Progenitor cell of endocrine pancreas (in vitro differentiated cells): ENCODE measurements around the gene YJU2. TPM values are rescaled to one million over a fixed set of nuclear protein-coding genes. Genes with fewer than 3 reads are reported as not detected.
A peak's percentile ranks its signal among the peaks of the same experiment; 100 is the strongest.

ENCODE experiments used
- DNase-seq: peaks from one replicate; pipeline ENCODE4 v3.0.0; 2021; ENCODE audit warnings: low spot score; ENCODE audit not compliant: unreplicated experiment
- H3K27ac Mint-ChIP-seq: 2 replicates; pipeline ENCODE4 v1.8.0; 2021; ENCODE audit warnings: mild to moderate bottlenecking, moderate library complexity, mixed read lengths
- H3K27me3 Mint-ChIP-seq: 2 replicates; pipeline ENCODE4 v1.8.0; 2021; ENCODE audit warnings: mixed read lengths
- H3K36me3 Mint-ChIP-seq: 2 replicates; pipeline ENCODE4 v1.8.0; 2022; ENCODE audit warnings: mixed read lengths; ENCODE audit not compliant: insufficient read depth
- H3K4me1 Mint-ChIP-seq: 2 replicates; pipeline ENCODE4 v1.8.0; 2021; ENCODE audit warnings: low read depth, mixed read lengths
- H3K4me3 Mint-ChIP-seq: 2 replicates; pipeline ENCODE4 v1.8.0; 2021; ENCODE audit warnings: low read depth, mild to moderate bottlenecking, moderate library complexity, mixed read lengths
- H3K9me3 Mint-ChIP-seq: 2 replicates; pipeline ENCODE4 v1.8.0; 2021; ENCODE audit warnings: low read depth, mixed read lengths
- total RNA-seq: library from RNA; stranded (reverse); gene quantifications from 2 replicates; pipeline ENCODE4 v1.2.1, GENCODE V29; 2021
- TF ChIP-seq, protein P1 (sequence below): fragments of 200-600 bp; sonication (generic); IDR thresholded peaks from one replicate; pipeline ENCODE4 v1.5.0; 2021; ENCODE audit warnings: antibody characterized with exemption, mild to moderate bottlenecking; ENCODE audit not compliant: unreplicated experiment

The YJU2 gene
- total RNA-seq, 1 donor from 2014 or later, result 23.9 TPM

GRCh38 chr19:4264812-4265211 lies 17.9 kb downstream of the YJU2 start:
- Mint-ChIP-seq H3K9me3 (no peaks in the 10 kb centered on the region), H3K27ac (no peak overlapping the region), H3K36me3 (peaks cover 12% of the 10 kb centered on the region), H3K4me3 (no peak overlapping the region), H3K4me1 (no peaks in the 10 kb centered on the region), H3K27me3 (no peaks in the 10 kb centered on the region)
- TF ChIP-seq, protein P1, sequence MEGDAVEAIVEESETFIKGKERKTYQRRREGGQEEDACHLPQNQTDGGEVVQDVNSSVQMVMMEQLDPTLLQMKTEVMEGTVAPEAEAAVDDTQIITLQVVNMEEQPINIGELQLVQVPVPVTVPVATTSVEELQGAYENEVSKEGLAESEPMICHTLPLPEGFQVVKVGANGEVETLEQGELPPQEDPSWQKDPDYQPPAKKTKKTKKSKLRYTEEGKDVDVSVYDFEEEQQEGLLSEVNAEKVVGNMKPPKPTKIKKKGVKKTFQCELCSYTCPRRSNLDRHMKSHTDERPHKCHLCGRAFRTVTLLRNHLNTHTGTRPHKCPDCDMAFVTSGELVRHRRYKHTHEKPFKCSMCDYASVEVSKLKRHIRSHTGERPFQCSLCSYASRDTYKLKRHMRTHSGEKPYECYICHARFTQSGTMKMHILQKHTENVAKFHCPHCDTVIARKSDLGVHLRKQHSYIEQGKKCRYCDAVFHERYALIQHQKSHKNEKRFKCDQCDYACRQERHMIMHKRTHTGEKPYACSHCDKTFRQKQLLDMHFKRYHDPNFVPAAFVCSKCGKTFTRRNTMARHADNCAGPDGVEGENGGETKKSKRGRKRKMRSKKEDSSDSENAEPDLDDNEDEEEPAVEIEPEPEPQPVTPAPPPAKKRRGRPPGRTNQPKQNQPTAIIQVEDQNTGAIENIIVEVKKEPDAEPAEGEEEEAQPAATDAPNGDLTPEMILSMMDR, result no peak
- no peak for DNase-seq

- H3K36me3 Mint-ChIP-seq, result peaks cover 10% of the 10 kb centered on the region
- TF ChIP-seq, protein P1, result no peak
Measured at GRCh38 chr19:4266253-4267000, 19.5 kb downstream of the YJU2 start.

DNA sequence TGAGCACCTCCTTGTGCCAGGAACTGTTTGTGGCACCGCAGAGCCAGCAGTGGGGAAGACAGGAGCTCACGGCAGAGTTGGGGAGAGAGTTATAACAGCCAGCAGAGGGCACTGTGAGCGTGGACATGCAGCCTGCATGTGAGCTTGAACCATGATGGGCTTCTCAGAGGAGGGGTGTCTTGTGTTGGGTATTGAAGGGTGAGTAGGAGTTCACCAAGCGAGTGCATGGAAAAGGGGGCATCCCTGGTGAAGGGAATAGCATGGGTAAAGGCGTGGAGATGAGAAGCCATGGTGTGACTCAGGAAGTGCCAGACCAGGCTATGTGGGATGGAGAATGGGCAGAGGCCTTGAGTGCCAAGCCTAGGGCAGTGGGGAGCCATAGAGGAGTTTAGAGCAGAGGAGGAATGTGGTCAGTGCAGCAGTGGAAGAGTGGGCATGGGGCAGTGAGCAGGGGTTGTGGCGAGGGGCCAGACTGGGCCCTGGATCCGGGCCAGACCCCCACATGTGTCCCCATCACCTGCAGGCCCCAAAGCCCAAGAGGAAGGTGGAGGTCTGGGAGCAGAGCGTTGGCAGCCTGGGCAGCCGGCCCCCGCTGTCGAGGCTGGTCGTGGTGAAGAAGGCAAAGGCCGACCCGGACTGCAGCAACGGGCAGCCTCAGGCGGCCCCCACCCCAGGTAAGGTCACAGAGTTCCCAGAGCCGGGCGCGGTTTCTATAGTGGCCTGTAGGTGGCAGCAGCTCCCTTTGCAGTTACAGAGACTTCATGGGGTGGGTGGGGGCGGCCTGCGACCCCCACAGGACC lies 20.4 kb downstream of the YJU2 start:
- TF ChIP-seq, protein P1, result peak; percentile 77
- Mint-ChIP-seq H3K4me1 (no peaks in the 10 kb centered on the region), H3K36me3 (peaks cover 10% of the 10 kb centered on the region), H3K27ac (no peak overlapping the region), H3K27me3 (no peaks in the 10 kb centered on the region), H3K9me3 (no peaks in the 10 kb centered on the region), H3K4me3 (no peak overlapping the region)
- DNase-seq, result peak; percentile 56

More at GRCh38 chr19:4266253-4267000, 19.5 kb downstream of the YJU2 start:
- H3K9me3 Mint-ChIP-seq, result no peaks in the 10 kb centered on the region
- H3K4me1 Mint-ChIP-seq, result no peaks in the 10 kb centered on the region
- H3K4me3 Mint-ChIP-seq, result no peak overlapping the region
- H3K27ac Mint-ChIP-seq, result no peak overlapping the region
- DNase-seq, result no peak
- no peaks in the 10 kb centered on the region for H3K27me3 Mint-ChIP-seq

DNA sequence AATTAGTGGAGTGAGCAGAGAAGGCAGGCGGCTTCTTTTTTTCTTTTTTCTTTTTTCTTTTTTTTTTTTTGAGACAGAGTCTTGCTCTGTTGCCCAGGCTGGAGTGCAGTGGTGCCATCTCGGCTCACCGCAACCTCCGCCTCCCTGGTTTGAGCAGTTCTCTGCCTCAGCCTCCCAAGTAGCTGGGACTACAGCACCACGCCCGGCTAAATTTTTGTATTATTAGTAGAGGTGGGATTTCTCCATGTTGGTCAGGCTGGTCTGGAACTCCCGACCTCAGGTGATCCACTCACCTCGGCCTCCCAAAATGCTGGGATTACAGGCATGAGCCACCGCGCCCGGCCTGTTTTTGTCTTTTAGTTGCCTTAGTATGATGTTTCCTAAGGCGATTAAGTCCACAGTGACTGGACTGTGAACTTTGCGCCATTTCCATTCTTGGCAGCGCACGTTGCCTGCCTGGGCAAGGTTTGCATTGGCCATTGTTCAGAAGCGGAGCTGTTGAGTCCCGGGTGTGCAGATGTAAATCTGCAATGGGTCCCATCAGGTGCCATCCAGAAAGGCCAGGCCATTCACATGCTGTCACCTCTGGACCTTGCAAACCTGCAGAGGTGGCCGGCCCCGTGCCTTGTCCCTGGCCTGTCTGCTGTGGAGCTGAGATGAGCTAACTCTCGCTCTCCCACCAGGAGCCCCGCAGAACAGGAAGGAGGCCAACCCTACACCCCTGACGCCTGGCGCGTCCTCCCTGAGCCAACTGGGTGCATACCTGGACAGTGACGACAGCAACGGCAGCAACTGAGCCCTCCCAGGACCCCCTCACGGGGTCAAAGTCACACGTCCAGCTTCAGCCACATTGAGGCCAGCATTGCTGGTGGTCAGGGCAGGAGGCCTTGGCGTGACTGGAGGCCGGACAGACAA lies 21.3 kb downstream of the YJU2 start:
- Mint-ChIP-seq H3K4me3 (no peak overlapping the region), H3K9me3 (no peaks in the 10 kb centered on the region), H3K27me3 (no peaks in the 10 kb centered on the region), H3K4me1 (no peaks in the 10 kb centered on the region), H3K36me3 (peaks cover 10% of the 10 kb centered on the region), H3K27ac (no peak overlapping the region)
- TF ChIP-seq, protein P1, result no peak
- no peak for DNase-seq
